K562 (cell line): ENCODE data around the gene TDRD9. TPM values are rescaled to one million over a fixed set of nuclear protein-coding genes. Genes with fewer than 3 reads are reported as not detected.

Experiments used
- ATAC-seq: fragments of 200-7000 bp; cut with Tn5 transposase; 3 replicates; pipeline ENCODE4 v1.9.1; 2020; ENCODE audit warnings: moderate library complexity
- BruUV-seq: library from RNA; stranded (reverse); fragments of 400-500 nt; replicated peaks from 2 replicates; lab custom pipeline; 2021; lab: Mats Ljungman, UMichigan
- CTCF ChIA-PET: fragments of 300-600 bp; formaldehyde crosslinking; extraction: SDS; loops from one replicate; lab custom pipeline; 2021; ENCODE audit warnings: low intra/inter-chr PET ratio; lab: Yijun Ruan, JAX
- POLR2A ChIA-PET: fragments of 300-600, 350-650 bp; sonication (Branson Sonifier 250); formaldehyde crosslinking; extraction: SDS; loops from one replicate; lab custom pipeline; 2021; ENCODE audit warnings: antibody characterized with exemption, inconsistent platforms; lab: Yijun Ruan, JAX
- DNase-seq, 4 experiments: peaks; one replicate each; pipeline versions ENCODE4 v3.0.0 to v3.0.0-alpha.2; 2011 to 2018; ENCODE audit warnings: low spot score in 3 of 4, mixed read lengths in 3 of 4; ENCODE audit errors: extremely low read depth in 1 of 4
- FAIRE-seq: peaks from 2 replicates; lab custom pipeline; 2011; peaks lifted over from hg19 to GRCh38; lab: Jason Lieb, UNC
- H2AFZ ChIP-seq: 2 replicates; pipeline ENCODE4 v1.6.0; 2011; ENCODE audit warnings: low read depth, low read length, control low read depth, inconsistent platforms
- H3K27ac ChIP-seq: fragments of 200-600 bp; 3 replicates; pipeline ENCODE4 v1.8.0; 2011; ENCODE audit warnings: low read depth, mild to moderate bottlenecking, control low read depth, inconsistent platforms, low read length, moderate library complexity, mixed read lengths; ENCODE audit errors: extremely low read depth
- H3K27me3 ChIP-seq, 2 experiments: fragments of 300-600 bp in 1 of 2; 2 replicates in 1 of 2; 3 replicates in 1 of 2; pipeline versions ENCODE4 v1.6.0 to v1.8.0; 2011; ENCODE audit warnings: inconsistent platforms in 2 of 2, low read length in 2 of 2, mild to moderate bottlenecking in 1 of 2, mixed read lengths in 1 of 2, moderate library complexity in 1 of 2; ENCODE audit not compliant: control insufficient read depth in 2 of 2, insufficient read depth in 2 of 2
- H3K36me3 ChIP-seq: fragments of 300-600 bp; 3 replicates; pipeline ENCODE4 v1.8.0; 2011; ENCODE audit warnings: mild to moderate bottlenecking, low read length, inconsistent platforms; ENCODE audit not compliant: control insufficient read depth, insufficient read depth
- H3K4me1 ChIP-seq, 2 experiments: fragments of 200-600 bp in 1 of 2; replicated peaks in 1 of 2; 2 replicates in 1 of 2; 3 replicates in 1 of 2; pipeline versions ENCODE4 v1.5.1 to v1.8.0; 2011; ENCODE audit warnings: inconsistent platforms in 2 of 2, low read length in 2 of 2, mild to moderate bottlenecking in 1 of 2, mixed read lengths in 1 of 2, moderate library complexity in 1 of 2; ENCODE audit not compliant: control insufficient read depth in 2 of 2, insufficient read depth in 2 of 2
- H3K4me2 ChIP-seq: 2 replicates; pipeline ENCODE4 v1.6.1; 2011; ENCODE audit warnings: low read length, control low read depth, inconsistent platforms, mixed read lengths; ENCODE audit not compliant: insufficient read depth
- H3K4me3 ChIP-seq: fragments of 200-600 bp; sonication (generic), shearing (Covaris generic); 2 replicates; pipeline ENCODE4 v1.5.1; 2016; ENCODE audit warnings: control low read depth, inconsistent platforms
- H3K79me2 ChIP-seq: fragments of 200-600 bp; 3 replicates; pipeline ENCODE4 v1.8.0; 2011; ENCODE audit warnings: low read length, inconsistent platforms; ENCODE audit not compliant: control insufficient read depth, insufficient read depth
- H3K9ac ChIP-seq, 2 experiments: 2 replicates each; pipeline versions ENCODE4 v1.6.0 to v1.6.1; 2011; ENCODE audit warnings: low read depth in 2 of 2, low read length in 2 of 2, control low read depth in 1 of 2, inconsistent platforms in 1 of 2, mild to moderate bottlenecking in 1 of 2, mixed read lengths in 1 of 2; ENCODE audit not compliant: insufficient read depth in 1 of 2
- H3K9me1 ChIP-seq: one replicate; pipeline ENCODE4 v1.6.0; 2011; ENCODE audit warnings: inconsistent platforms, mild to moderate bottlenecking, low read length, moderate library complexity; ENCODE audit not compliant: control insufficient read depth, insufficient read depth
- H3K9me3 ChIP-seq: replicated peaks from 2 replicates; pipeline ENCODE4 v1.5.1; 2011; ENCODE audit warnings: low read depth, low read length, inconsistent platforms; ENCODE audit not compliant: control insufficient read depth, insufficient read depth
- H4K20me1 ChIP-seq: replicated peaks from 2 replicates; pipeline ENCODE4 v1.6.1; 2011; ENCODE audit warnings: low read length, inconsistent platforms, mixed read lengths; ENCODE audit not compliant: control insufficient read depth, insufficient read depth
- HCFC1 ChIP-seq: IDR thresholded peaks from 2 replicates; pipeline ENCODE4 v1.6.1; 2012; ENCODE audit warnings: low read depth, low read length, improper control_type of control experiment
- TOE1 ChIP-seq, 2 experiments: fragments of 450-650 bp in 1 of 2; sonication (generic) in 1 of 2; formaldehyde crosslinking in 1 of 2; IDR thresholded peaks; 2 replicates each; pipeline versions ENCODE4 v1.7.1 to v1.8.0; 2016 to 2022; ENCODE audit warnings: borderline replicate concordance in 2 of 2, mild to moderate bottlenecking in 2 of 2, antibody characterized with exemption in 1 of 2, inconsistent platforms in 1 of 2, low read depth in 1 of 2, missing genetic modification reagents in 1 of 2, moderate library complexity in 1 of 2
- WGBS: fragments of 100-300 bp; shearing (Covaris generic); methylation state at CpG from one replicate; pipeline ENCODE4 v1.1.6; 2016; ENCODE audit warnings: low coverage, mixed read lengths; ENCODE audit not compliant: insufficient coverage; ENCODE audit errors: missing lambda C conversion rate; 5-methylcytosine and 5-hydroxymethylcytosine counted together
- in situ Hi-C: fragments of 300-500 bp; cut with MboI; formaldehyde crosslinking; loops from 4 replicates; pipeline ENCODE4 v1.15.0; 2018; ENCODE audit warnings: inconsistent platforms, mixed read lengths
- intact Hi-C: fragments of 100-400 bp; cut with micrococcal nuclease; formaldehyde crosslinking; loops from 2 replicates; pipeline ENCODE4 v1.14.2; 2022
- polyA plus RNA-seq, 8 experiments: library from polyadenylated mRNA; depleted of rRNA in 4 of 8; stranded (reverse) in 5 of 8; unstranded in 3 of 8; fragments of >200 nt; fragmentation: Nextera tagmentation in 2 of 8; fragmentation: Illumina TruSeq in 1 of 8; extraction: Ambion mirVana in 2 of 8; extraction: Trizol in 1 of 8; gene quantifications; 2 replicates each; pipeline versions ENCODE4 v1.2.1 to v1.2.3, GENCODE V29; 2011 to 2014; ENCODE audit warnings: inconsistent platforms in 1 of 8, missing spikeins in 1 of 8
- total RNA-seq, 7 experiments: library from RNA; depleted of rRNA in 6 of 7; stranded (reverse); fragments of >200 nt in 6 of 7; fragmentation: Illumina TruSeq in 2 of 7; extraction: Trizol in 2 of 7; gene quantifications; 2 replicates each; pipeline versions ENCODE4 v1.2.1 to v1.2.3, GENCODE V29; 2011 to 2021; ENCODE audit warnings: low replicate concordance in 1 of 7

TDRD9 gene
- total and polyA plus RNA-seq, 9 of the 15 experiments (the other 6 are each of a cell fraction or from before 2014, with no cell fraction given): 0.04 to 0.14 (median 0.04) TPM; not detected in 5

- Histone ChIP-seq H3K79me2 (no peaks in the 10 kb centered on the region), H3K4me2 (no peak overlapping the region), H3K4me3 (no peak overlapping the region), H3K27ac (no peak overlapping the region), H3K36me3 (no peaks in the 10 kb centered on the region), H2AFZ (no peak overlapping the region), H4K20me1 (no peaks in the 10 kb centered on the region), H3K27me3 (peaks cover 0 to 8% of the 10 kb centered on the region in 2 experiments; a peak in 2 of 5 replicates), H3K9me1 (no peaks in the 10 kb centered on the region), H3K4me1 (peaks cover 0 to 23% of the 10 kb centered on the region in 2 experiments; a peak in 2 of 5 replicates), H3K9me3 (no peaks in the 10 kb centered on the region), H3K9ac (no peak overlapping the region)
- TF ChIP-seq TOE1 (IDR thresholded peaks at IDR 0.05; ENCODE audit: borderline replicate concordance) (no peak), TOE1 (CRISPR knock-in tag; IDR thresholded peaks at IDR 0.05; ENCODE audit: borderline replicate concordance, low read depth) (no peak), HCFC1 (no peak)
- intact Hi-C loops (loop anchor here (5.0 kb wide), 1 partner anchor 469 kb away; no protein-coding TSS in a partner anchor), in situ Hi-C loops (no loop called here)
- CTCF ChIA-PET: interaction anchor here (1.9 to 2.3 kb wide), 2 partner anchors 16 to 547 kb away, joined by 6 to 12 read pairs; no protein-coding TSS in a partner anchor
- DNase-seq (peak in 3 of 4 experiments; percentile 56 to 76 (median 69)), ATAC-seq (peak; percentile 80), FAIRE-seq (no peak)
- BruUV-seq: no TSS peak
- POLR2A ChIA-PET: interaction anchor here (0.7 kb wide), 1 partner anchor 40 kb away, joined by 3 read pairs; no protein-coding TSS in a partner anchor
- 0% methylated on average over 3 of the region's 18 CpGs for WGBS
These were observed 165.3 kb downstream of the TDRD9 start for GRCh38 chr14:104093366-104094055.
